HG03460 (cell line): ENCODE data around the gene CHST12.
A peak's percentile ranks its signal among the peaks of the same experiment; 100 is the strongest.
"Not testable (repeated sequence)": the region's sequence is repeated elsewhere in the genome, so short reads cannot be mapped to it uniquely, and the experiment has no call there.

Experiments
- ATAC-seq: cut with Tn5 transposase; IDR thresholded peaks from one replicate; pipeline ENCODE4 v1.9.1; 2021; ENCODE audit not compliant: unreplicated experiment

Gene CHST12

DNA sequence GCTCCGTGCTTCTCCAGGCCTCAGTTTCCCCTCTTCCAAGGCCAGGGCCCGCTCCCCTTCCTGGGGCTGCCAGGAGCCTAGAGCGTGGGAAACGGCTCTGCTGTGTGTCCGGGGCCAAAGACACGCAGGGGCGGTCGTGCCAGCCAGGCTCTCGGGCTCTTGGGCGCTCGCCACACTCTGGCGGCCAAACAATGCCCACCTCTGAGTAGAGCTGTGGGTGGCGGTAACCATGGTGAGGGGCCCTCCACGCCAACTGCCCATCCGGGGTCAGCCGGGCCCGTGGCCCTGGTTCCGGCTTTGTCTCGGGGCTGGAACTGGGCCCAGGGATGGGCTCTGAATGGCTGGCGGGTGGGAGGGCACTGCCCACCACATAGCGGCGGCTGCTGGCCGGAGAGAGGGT is 56.8 kb downstream of the CHST12 start:
- ATAC-seq = no peak

DNA sequence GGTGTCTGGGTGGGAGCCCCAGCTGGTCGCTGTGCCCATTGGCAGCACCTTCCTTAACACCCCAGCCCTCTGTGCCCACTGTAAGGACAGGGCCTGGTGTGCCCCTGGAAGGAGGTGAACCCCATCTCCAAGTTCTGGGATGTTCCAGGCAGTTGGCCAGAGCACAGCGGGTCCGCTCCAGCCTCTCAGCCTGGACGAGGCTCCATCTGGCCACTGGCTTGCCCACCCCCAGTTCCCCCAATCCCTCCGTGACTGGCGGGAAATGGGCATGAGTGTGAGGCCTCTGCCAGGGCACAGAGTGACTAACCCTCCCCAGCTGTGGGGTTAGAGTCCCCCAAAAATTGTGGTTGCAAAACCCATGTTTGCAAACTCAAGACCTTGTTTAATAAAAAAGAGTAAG is 57.2 kb downstream of the CHST12 start:
- ATAC-seq = no peak

DNA sequence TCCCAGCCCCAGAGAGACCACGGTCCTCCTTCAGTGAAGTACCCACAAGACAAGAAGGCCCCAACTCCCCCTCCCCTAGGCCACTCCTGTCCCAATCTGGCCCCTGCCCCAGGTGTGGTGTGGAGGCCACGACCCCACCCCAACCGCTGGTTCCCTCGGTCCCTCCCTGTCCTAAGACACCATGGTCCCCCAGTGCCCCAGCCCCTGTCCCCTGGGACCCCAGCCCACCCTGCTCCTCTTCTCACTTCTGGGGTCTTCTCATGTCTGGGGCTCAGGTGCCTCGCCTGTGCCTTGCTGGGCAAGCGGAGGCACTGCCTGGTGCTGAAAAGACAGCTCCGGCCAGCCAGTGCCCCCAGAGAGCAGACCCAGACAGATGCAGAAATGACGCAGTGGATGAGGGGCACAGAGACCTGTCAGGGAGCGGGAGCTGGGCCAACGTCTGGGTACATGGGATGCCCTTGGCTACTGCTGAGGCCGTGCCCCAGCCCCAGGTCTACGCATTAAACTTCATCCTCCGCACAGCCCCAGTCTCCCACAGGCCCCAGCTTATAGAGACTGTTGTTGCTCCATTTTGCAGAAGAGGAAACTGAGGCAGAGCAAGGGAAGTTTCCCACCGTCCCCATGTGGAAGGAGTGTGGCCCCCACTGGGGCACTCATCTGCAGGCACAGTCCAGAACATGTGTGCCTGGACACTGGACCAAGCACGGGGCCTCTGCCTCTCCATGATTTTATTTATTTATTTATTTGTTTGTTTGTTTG is 58.0 kb downstream of the CHST12 start:
- ATAC-seq = no peak

DNA sequence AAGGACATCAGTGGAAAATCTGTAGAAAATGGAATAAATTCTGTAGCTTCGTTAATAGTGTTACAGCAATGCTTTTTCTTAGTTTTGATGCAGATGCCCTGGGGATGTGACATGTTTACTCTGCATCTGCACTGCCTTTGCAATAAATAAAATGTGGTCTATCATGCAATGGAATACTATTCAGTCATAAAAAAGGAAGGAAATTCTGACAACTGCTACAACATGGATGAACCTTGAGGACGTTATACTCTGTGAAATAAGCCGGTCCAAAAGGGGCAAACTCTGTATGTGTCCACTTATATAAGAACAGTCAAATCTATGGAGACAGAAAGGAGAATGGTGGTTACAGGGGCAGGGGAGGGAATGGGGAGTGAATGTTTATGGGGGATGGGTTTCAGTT is 59.3 kb downstream of the CHST12 start:
- ATAC-seq = no peak

DNA sequence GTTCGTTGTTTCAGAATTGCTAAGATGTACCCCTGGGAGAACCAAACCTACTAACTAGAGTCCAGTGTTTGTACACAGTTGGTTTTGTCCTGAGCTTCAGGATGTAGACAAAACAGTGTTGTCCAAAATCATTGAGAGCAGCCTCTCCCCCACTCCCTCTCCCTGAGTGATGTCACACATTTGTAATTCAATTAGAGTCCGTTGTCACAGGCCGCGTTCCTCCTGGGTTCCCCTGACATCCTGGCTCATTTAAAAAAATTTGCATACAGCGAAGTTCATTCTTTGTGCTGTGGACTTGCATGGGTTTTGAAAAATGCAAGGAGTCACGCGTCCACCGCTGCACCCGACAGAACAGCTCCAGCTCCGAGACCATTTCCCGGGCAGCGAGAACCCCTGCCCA is 62.5 kb downstream of the CHST12 start:
- no peak for ATAC-seq

DNA sequence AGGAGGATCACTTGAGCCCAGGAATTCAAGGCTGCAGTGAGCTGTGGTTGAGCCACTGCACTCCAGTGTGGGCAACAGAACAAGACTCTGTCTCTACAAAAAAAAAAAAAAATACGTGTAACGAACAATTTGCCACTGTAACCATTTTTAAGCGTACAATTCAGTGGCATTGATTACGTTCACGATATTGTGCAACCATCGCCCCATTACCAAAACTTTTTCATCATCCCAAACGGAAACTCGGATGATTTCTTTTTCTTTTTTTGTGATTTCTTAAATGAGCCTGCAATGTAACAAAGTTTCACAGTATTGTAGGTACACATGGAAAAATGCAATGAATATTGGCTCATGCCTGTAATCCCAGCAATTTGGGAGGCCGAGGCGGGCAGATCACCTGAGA is 63.3 kb downstream of the CHST12 start:
- no peak for ATAC-seq

DNA sequence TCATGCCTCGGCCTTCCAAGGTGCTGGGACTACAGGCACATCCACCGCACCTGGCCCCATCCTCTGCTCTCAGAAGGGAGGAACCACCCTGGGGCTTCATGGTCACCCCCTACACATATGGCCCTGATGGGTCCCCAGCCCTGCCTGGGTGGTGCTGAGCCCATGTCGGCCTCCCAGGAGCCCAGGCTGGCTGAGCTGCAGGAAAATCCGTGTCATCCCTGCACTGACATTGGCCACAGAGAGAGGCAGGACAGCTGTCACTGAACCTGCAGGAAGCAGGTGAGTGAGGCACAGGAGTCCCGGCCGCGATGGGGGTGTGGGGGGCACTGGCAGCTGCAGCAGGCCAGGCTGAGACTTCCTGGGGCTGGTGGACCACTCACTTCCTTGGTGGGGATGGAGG is 64.8 kb downstream of the CHST12 start:
- ATAC-seq = no peak

DNA sequence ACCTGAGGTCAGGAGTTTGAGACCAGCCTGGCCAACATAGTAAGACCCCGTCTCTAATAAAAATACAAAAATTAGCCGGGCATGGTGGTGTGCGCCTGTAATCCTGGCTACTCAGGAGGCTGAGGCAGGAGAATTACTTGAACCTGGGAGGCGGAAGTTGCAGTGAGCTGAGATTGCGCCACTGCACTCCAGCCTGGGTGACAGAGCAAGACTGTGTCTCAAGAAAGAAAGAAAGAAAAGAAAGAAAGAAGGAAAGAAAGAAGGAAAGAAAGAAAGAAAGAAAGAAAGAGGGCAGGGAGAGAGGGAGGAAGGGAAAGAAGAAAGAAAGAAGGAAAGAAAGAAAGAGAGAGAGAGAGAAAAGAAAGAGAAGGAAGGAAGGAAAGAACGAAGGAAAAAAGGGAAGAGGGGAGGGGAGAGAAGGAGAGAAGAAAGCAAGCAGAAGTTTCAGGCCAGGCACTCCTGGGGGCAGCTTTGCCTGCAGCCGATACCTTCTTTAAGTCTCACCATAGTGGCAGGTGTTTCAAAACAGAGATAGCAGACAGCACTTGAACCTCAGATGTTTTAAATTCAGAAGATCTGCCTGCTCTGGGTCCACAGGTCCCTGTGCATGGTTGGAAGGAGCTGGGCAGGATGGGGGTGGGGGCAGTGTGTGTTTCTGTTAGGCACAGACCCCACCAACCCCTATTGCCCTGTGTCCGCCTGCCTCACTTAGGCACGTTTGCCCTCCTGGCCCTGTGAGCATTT is 66.2 kb downstream of the CHST12 start:
- not testable (repeated sequence) for ATAC-seq

DNA sequence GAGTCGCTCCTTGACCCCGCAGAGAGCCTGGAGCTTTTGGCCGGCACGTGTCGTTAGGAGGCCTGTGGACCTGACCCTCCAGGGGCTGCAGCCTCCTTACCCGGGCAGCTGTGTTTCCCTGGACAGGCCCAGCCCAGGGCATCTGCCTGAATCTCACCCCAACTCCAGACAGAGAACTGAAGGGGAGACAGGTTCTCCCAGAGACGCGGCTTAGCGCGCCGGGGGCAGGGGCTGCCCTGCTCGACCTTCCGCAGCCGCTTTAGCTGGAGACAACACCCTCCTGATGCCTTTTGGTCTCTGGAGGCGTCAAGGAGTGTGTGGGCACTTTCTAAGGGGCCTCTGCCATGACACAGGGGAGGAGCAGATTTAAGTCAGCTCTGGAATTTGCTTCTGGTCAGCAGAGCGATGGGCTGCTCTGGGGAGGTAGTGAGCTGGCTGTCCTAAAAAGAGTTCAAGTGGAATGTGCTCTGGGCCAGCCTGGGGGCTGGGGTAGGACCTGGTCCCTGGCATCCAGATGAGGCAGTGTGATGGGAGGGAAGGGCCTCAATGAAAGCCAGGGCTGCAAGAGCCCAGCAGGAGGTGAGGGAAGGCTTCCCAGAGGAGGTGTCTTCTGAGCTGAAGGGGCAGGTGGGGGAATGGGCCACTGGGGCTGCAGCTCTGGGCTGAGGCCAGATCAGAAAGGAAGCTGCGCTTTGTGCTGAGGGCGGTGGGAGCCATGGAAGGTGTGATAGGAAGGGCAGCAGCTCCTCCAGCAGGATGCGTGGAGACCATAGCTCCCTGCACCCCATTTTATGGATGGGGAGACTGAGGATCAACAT is 67.0 kb downstream of the CHST12 start:
- no peak for ATAC-seq

DNA sequence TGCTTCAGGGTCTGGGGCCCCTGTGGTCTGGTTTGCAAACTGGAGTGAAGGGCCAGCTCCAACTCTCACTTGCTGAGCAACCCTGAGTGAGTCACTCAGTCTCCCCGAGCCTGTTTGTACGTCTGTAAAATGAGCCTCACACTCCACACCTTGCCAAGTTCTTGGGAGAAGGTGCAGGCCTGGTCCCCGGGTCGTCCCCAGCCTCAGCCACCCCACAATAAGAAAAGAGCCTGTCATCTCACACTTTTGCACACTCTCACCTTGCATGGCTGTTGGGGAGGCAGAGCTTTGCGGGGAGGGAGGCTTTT is 67.6 kb downstream of the CHST12 start:
- no peak for ATAC-seq

DNA sequence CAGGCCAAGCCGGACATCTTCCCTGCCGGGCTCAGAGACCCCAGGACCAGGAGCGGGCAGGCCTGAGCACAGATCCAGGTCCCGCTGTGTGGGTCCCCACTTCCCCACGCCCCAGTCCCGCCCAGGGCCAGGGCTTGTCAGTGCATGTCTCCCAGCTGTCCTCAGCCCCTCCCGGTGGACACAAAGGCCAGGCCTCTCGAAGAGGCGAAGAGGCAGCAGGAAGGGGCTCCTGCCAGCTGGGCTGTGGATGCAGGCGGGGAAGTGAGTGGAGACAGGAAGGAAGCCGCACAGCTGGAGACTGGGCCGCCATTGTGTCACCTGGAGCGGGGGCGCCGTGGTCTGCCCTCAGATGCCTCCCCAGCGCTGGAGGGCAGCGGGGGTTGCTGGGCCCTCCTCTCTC is 68.0 kb downstream of the CHST12 start:
- ATAC-seq = no peak

DNA sequence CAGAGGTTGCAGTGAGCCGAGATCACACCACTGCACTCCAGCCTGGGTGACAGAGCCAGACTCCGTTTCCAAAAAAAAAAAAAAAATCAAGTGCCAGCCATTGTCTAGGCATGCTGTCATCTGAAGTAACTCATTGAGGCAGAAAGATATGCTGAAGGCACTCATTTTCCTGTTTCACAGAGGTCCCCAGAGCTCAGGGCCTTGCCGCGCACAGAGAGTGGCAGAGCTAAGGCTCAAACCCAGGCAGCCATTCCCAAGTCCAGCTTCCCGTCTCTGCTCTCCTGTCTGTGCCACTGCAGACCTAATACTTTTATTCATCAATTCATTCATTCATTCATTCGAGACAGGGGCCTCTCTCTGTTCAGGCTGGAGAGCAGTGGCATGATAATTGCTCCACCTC is 69.3 kb downstream of the CHST12 start:
- ATAC-seq = no peak

DNA sequence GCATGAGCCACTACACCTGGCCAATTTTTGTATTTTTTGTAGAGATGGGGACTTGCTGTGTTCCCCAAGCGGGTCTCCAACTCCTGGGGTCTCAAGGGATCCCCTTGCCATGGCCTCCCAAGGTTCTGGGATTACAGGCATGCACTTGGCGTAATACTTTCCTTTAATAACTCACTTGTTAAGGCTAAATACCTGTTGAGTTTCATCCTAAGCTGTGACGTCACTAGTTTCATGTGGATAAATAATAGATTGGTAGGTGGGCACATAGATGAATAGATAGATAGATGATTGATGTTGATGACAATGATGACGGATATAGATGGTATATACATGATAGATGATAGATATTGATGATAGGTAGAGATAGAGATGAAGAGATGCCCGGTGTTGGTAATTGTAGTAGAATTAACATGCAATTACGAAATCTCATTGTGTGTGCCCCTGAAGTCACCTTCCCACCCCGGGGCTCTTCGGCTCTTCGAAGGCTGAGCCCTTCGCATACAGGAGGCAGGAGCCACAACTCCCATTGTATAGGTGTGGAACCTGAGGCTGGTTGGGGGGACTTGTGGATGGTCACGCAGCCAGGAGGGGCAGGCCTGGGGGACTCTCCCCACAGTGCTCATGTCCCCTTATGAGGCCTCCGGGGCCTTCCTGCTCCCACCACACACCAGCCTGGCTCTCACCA is 70.2 kb downstream of the CHST12 start:
- ATAC-seq = no peak

DNA sequence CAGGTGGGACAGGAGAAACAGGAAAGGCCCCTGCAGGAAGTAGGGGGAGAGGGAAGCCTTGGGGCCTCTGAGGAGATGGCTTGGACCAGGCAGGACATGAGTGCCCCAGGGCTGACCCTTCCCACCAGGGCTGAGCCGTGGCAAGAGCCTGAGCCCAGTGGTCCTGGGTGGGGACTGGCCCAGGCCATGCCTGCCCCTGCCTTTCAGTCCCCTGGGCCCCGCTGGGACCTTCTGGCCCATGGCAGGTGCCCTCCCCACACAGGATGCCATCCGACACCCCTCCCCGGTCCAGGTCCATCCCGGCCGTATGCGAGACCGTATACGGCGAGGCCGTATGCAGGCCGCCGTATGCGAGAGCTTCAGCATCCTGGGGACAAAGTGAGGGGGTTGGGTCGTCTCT is 70.8 kb downstream of the CHST12 start:
- no peak for ATAC-seq

DNA sequence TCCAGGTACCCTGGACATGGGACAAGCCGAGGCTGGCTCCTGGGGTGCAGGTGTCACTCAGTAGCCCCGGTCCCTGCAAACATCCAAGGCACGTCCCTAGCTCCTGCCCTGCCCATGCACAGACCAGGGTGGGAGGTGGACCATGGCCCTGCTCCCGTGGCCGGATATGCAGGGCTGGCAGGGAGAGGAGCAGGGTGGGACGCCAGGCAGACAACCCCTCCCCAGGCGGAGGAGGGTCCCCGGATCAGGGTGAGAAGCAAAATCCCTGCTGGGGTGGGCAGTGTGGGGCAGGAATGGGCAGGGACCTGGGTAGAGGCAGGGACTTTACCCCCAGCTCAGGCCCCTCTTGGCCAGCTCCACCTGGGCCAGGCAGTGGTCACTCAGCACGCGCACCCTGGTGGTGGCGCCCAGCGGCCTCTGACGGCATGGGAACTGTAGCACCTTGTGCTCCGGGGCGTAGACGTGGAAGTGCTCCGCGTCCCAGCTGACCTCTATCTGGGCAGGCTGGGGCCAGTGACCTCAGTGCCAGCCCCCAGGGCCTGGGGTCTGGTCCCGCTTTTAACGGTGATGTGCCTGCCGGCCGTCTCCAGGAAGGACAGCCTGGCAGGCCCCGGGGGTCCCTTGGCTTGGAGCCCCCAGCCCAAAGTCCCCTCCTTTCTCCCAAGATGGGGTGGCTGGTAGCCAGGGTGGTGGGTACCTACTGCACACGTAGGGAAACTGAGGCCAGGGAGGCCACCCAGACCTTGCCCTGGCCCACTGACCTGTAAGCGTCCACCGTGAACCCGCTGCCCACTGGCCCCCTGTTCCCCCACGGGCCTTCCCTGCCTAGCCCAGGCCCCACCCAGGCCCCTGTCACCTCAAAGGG is 71.6 kb downstream of the CHST12 start:
- ATAC-seq = no peak

DNA sequence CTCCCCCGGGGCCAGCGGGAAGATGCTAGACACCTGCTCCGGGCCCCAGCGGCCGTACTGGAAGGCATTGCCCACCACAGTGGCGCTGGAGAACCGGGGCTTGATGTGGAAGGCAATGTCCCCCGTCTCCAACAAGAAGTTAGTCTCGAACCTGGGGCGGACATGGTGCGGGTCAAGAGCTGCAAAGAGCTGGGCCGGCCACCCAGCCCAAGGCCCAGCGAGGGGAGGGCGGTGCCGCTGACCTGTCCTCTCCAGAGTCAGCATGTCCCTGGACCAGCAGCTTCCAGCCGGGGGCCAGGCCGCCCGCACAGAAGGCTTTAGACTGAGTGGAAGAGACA is 72.2 kb downstream of the CHST12 start:
- no peak for ATAC-seq

DNA sequence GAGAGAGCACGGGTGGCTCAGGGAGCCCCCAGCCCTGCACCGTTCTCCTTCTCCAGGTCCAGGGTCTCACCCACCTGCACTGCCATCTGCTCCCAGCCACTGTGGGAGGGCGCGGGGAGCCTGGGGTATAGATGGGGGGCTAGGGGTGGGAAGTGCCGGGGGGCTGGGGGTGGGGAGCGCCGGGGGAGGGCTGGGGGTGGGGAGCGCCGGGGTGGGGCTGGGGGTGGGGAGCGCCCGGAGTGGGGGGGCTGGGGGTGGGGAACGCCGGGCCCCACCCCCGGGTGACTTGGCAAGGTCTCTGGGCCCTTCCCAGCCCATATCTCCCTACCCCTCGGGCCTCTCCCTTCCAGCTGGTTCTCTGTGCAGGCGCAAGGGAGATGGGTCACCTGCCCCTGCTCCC is 72.9 kb downstream of the CHST12 start, which contains the start of gene GRIFIN:
GRIFIN (minus strand) TSS at position 101 of the 400 bp plus-strand sequence; CDS start at position 86, 15 bp downstream.
- ATAC-seq = no peak

DNA sequence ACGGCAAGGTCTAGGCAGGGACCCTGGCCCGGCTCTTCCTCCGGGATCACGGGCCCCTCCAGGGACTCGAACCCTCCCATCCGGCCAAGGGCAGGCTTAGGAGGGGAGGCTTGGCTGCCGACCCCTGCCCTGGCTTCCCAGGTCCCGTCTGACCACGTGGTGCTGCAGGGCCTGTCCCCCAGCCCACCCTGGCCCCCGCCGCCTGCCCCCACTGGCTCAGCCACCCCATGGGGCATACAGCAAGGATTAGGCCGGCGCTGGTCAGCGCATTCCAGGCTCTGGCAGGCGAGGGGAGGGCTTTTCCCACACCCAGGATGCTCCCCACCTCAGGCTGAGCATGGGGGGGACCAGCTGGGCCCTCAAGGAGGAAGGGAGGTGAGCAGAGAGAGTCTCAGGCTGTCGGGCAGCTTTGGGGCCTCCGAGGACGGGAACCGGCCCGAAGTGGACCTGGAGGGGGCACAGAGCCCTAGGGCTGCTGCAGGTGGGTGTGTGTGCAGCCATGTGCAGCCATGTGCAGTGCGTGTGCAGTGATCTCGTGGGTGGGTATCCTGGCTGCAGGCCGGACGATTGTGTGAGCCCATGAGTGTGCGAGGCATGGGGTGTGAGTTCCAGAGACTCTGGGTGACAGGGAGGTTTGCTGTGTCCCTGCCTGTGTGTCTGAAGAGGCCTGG is 73.5 kb downstream of the CHST12 start:
- no peak for ATAC-seq

DNA sequence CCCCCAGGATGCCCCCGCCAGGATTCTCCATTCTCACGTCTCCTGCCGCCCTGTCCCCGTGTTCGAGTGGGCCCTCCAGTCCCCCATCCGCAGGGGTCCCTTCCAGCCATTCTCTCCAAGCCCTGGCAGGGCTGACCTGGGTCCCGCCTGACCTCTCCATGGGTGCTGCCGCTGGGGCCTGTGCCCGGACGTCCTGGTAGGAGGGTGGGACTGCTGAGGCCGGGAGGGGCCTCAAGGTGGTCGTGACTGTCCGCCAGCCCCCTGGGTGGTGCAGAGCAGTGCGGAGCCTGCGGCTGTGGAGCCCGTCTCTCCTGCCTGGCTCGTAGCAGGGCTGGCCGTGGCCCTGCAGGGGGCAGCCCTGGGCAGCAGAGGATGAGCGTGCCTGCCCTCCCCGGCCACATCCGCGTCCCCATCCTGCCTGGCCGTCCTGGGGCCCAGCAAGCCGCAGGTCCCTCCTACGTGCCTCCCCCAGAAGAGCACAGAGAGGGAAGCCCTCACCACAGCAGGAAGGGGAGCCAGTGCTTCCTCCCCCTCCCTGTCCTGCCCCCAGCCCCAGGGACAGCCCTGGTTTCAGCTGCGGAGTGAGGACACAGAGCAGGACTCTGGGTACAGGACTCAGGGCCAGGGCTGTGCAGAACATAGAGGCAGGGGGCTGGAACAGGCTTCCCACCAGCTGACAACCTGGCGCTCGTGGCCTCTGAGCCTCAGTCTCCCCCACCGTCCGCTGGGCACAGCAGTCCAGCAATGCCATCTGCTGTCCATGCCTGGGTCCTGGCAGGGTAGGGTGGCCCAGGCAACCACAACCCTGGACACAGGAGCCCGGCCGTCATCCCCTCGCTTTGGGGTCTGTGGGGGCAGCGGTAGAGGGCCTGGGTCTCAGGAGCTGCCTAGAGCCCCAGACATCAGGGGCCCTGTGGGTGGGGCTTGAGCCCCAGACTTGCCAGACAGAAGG is 74.3 kb downstream of the CHST12 start:
- ATAC-seq = peak; percentile 77
